ENCODE data around the gene IPO4.

IPO4 gene

DNA sequence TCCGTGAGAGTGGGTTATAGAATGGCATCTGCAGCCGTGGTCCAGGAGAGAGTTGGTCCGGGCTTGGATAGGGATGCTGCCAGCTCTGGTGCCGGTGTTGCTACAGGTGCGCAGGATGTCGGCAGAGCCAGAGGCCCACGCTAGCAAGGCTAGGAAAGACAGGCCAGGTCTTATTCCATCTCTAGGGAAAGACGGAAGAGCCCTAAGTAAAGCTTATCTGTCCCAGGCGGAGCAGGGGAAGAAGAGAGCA lies 53.1 kb downstream of the IPO4 start:
- no peaks in the 10 kb centered on the region for H3K36me3 ChIP-seq (ENCODE audit: control insufficient read depth, insufficient read depth, low read length)
- TF ChIP-seq, protein P1, sequence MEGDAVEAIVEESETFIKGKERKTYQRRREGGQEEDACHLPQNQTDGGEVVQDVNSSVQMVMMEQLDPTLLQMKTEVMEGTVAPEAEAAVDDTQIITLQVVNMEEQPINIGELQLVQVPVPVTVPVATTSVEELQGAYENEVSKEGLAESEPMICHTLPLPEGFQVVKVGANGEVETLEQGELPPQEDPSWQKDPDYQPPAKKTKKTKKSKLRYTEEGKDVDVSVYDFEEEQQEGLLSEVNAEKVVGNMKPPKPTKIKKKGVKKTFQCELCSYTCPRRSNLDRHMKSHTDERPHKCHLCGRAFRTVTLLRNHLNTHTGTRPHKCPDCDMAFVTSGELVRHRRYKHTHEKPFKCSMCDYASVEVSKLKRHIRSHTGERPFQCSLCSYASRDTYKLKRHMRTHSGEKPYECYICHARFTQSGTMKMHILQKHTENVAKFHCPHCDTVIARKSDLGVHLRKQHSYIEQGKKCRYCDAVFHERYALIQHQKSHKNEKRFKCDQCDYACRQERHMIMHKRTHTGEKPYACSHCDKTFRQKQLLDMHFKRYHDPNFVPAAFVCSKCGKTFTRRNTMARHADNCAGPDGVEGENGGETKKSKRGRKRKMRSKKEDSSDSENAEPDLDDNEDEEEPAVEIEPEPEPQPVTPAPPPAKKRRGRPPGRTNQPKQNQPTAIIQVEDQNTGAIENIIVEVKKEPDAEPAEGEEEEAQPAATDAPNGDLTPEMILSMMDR (IDR thresholded peaks at IDR 0.05) = no peak
- H3K4me1 ChIP-seq = peaks cover 8% of the 10 kb centered on the region
- H3K9ac ChIP-seq = no peak overlapping the region
- H3K4me2 ChIP-seq (ENCODE audit: low read length) = peak overlapping the region; percentile 76
- peak overlapping the region; percentile 76 for H3K27ac ChIP-seq
- no peaks in the 10 kb centered on the region for H3K27me3 ChIP-seq (ENCODE audit: control insufficient read depth, insufficient read depth, low read length)
- peaks cover 4% of the 10 kb centered on the region for H3K79me2 ChIP-seq
- peak overlapping the region; percentile 89 for H2AFZ ChIP-seq
- H3K4me3 ChIP-seq (ENCODE audit: low read depth, low read length) = peak overlapping the region; percentile 68
- no peaks in the 10 kb centered on the region for H3K9me3 ChIP-seq (ENCODE audit: control insufficient read depth, low read length)

DNA sequence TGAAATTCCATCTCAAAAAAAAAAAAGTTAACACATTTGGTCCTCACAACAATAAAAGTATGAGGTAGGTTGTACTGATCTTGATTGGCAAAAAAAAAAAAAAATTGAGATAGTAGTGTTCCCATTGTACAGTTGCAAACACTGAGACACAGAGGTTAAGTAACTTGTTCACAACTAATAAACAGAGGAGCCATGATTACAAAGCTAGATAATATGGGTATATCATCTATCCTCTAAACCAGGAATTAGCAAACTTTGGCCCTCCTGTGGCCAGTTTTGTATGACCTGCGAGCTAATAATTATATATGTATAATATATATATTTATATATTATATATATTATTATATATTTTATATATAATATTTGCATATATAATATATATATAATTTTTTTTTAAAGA lies 54.9 kb downstream of the IPO4 start:
- H3K9ac ChIP-seq = no peak overlapping the region
- no peaks in the 10 kb centered on the region for H3K9me3 ChIP-seq (ENCODE audit: control insufficient read depth, low read length)
- no peak overlapping the region for H3K4me2 ChIP-seq (ENCODE audit: low read length)
- H3K79me2 ChIP-seq = no peaks in the 10 kb centered on the region
- no peaks in the 10 kb centered on the region for H3K36me3 ChIP-seq (ENCODE audit: control insufficient read depth, insufficient read depth, low read length)
- no peaks in the 10 kb centered on the region for H3K27me3 ChIP-seq (ENCODE audit: control insufficient read depth, insufficient read depth, low read length)
- H3K27ac ChIP-seq = no peak overlapping the region
- no peak overlapping the region for H2AFZ ChIP-seq
- TF ChIP-seq, protein P1 (IDR thresholded peaks at IDR 0.05) = no peak
- H3K4me3 ChIP-seq (ENCODE audit: low read depth, low read length) = no peak overlapping the region
- peaks cover 4% of the 10 kb centered on the region for H3K4me1 ChIP-seq

DNA sequence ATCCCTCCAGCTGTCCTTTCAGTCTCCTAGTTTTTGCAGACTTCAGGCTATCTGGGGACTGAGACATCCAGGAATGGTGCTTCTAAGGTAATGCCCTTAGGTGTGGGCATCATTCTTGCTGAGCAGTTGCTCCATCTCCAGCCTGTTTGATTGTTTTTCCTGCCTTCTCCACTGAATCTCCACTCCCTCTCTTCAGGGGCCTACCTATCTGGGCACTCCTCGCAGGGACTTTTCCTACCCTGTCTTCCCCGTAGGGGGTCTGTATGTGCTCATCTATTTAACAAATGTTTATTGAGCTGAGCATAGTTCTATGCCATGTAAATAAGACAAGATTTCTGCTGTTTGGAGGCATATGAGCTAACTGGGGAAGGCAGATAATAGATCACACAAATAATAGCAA lies 55.6 kb downstream of the IPO4 start:
- Histone ChIP-seq H3K79me2 (no peaks in the 10 kb centered on the region), H3K27ac (no peak overlapping the region), H3K9ac (no peak overlapping the region), H2AFZ (no peak overlapping the region), H3K36me3 (ENCODE audit: control insufficient read depth, insufficient read depth, low read length) (no peaks in the 10 kb centered on the region), H3K4me3 (ENCODE audit: low read depth, low read length) (no peak overlapping the region), H3K4me1 (peaks cover 4% of the 10 kb centered on the region), H3K27me3 (ENCODE audit: control insufficient read depth, insufficient read depth, low read length) (no peaks in the 10 kb centered on the region), H3K9me3 (ENCODE audit: control insufficient read depth, low read length) (no peaks in the 10 kb centered on the region), H3K4me2 (ENCODE audit: low read length) (no peak overlapping the region)
- TF ChIP-seq, protein P1 (IDR thresholded peaks at IDR 0.05) = no peak

DNA sequence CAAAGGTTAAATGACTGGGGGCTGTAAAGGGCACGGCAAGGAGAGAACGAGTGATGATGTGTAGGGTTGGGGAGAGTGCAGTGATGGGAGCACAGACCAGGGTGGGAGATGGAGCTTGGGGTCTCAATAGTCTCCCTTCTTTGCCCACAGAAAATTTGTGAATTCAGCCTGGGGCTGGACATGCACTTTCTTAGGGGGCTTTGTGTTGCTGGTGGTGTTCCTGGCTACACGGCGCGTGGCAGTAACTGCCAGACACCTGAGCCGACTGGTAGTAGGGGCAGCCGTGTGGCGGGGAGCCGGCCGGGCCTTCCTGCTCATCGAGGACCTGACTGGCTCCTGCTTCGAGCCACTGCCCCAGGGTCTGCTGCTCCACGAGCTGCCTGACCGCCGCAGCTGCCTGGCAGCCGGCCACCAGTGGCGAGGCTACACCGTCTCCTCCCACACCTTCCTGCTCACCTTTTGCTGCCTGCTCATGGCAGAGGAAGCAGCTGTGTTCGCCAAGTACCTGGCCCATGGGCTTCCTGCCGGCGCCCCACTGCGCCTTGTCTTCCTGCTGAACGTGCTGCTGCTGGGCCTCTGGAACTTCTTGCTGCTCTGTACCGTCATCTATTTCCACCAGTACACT lies 56.4 kb downstream of the IPO4 start:
- no peaks in the 10 kb centered on the region for H3K9me3 ChIP-seq (ENCODE audit: control insufficient read depth, low read length)
- H2AFZ ChIP-seq = no peak overlapping the region
- TF ChIP-seq, protein P1 (IDR thresholded peaks at IDR 0.05) = no peak
- H3K4me3 ChIP-seq (ENCODE audit: low read depth, low read length) = no peak overlapping the region
- H3K4me2 ChIP-seq (ENCODE audit: low read length) = no peak overlapping the region
- H3K9ac ChIP-seq = no peak overlapping the region
- H3K27ac ChIP-seq = no peak overlapping the region
- H3K79me2 ChIP-seq = no peaks in the 10 kb centered on the region
- H3K36me3 ChIP-seq (ENCODE audit: control insufficient read depth, insufficient read depth, low read length) = no peaks in the 10 kb centered on the region
- H3K27me3 ChIP-seq (ENCODE audit: control insufficient read depth, insufficient read depth, low read length) = no peaks in the 10 kb centered on the region
- H3K4me1 ChIP-seq = no peaks in the 10 kb centered on the region

DNA sequence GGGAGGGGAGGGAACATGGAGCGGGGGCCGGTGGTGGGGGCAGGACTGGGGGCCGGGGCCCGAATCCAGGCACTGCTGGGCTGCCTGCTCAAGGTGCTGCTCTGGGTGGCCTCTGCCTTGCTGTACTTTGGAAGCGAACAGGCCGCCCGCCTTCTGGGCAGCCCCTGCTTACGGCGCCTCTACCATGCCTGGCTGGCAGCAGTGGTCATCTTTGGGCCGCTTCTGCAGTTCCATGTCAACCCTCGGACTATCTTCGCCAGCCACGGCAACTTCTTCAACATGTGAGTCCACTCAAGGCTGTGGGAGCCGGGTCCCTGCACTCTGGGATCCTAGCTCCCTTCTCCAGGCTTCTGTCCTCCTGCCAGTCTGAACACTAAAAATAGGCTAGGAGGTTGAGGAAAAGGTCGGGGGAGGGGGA lies 57.1 kb downstream of the IPO4 start:
- H3K9me3 ChIP-seq (ENCODE audit: control insufficient read depth, low read length) = no peaks in the 10 kb centered on the region
- H3K36me3 ChIP-seq (ENCODE audit: control insufficient read depth, insufficient read depth, low read length) = no peaks in the 10 kb centered on the region
- TF ChIP-seq, protein P1 (IDR thresholded peaks at IDR 0.05) = no peak
- no peak overlapping the region for H3K4me3 ChIP-seq (ENCODE audit: low read depth, low read length)
- no peaks in the 10 kb centered on the region for H3K4me1 ChIP-seq
- H3K9ac ChIP-seq = no peak overlapping the region
- no peak overlapping the region for H3K4me2 ChIP-seq (ENCODE audit: low read length)
- H3K27me3 ChIP-seq (ENCODE audit: control insufficient read depth, insufficient read depth, low read length) = no peaks in the 10 kb centered on the region
- H3K27ac ChIP-seq = peak overlapping the region; percentile 11
- H3K79me2 ChIP-seq = no peaks in the 10 kb centered on the region
- no peak overlapping the region for H2AFZ ChIP-seq

Measured in parathyroid adenoma (tissue), 2 donors.